ENCODE data around the gene SUPT6H.
A peak's percentile ranks its signal among the peaks of the same experiment; 100 is the strongest.

SUPT6H gene

GRCh38 chr17:28702026-28702751 lies 40.2 kb downstream of the SUPT6H start:
- no peak for TF ChIP-seq ZNF274 (IDR thresholded peaks at IDR 0.05; ENCODE audit: low read depth, low read length)
- H3K4me3 ChIP-seq (ENCODE audit: low read length), result no peak overlapping the region

GRCh38 chr17:28702752-28703150 lies 40.7 kb downstream of the SUPT6H start:
- no peak overlapping the region for H3K4me3 ChIP-seq (ENCODE audit: low read length)
- no peak for TF ChIP-seq ZNF274 (IDR thresholded peaks at IDR 0.05; ENCODE audit: low read depth, low read length)

DNA sequence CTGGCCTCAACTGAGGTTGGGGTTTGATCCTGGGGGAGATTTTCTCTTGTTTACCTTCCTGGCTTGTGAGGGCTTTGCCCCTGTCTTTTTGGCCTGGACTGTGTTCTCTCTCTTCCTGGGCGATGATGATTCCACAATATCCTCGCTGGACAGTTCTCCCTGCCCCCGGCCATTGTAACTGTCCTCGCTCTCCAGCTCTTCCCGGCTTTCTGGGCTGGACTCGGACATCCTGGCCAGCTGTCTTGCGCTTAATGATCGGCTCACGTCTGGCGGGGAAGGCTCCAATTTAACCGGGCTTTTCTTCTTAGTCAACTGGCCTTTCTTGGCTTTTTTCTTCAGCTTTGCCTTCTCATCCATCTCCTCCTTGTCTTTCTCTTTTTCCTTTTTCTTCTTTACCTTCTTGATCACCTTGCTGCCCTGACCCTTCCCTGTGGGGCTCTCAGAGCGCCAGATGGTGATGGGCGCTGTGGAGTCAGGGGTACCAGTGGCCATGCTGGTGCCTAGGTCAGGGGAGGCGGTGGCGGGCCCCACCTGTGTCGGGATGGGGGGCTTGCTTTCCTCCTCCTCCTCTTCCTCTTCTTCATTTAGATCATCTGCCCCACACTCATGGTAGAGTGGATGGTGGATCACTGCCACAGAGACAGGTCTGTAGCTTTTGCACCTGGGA lies 41.7 kb downstream of the SUPT6H start:
- H3K4me3 ChIP-seq (ENCODE audit: low read length), result no peak overlapping the region

DNA sequence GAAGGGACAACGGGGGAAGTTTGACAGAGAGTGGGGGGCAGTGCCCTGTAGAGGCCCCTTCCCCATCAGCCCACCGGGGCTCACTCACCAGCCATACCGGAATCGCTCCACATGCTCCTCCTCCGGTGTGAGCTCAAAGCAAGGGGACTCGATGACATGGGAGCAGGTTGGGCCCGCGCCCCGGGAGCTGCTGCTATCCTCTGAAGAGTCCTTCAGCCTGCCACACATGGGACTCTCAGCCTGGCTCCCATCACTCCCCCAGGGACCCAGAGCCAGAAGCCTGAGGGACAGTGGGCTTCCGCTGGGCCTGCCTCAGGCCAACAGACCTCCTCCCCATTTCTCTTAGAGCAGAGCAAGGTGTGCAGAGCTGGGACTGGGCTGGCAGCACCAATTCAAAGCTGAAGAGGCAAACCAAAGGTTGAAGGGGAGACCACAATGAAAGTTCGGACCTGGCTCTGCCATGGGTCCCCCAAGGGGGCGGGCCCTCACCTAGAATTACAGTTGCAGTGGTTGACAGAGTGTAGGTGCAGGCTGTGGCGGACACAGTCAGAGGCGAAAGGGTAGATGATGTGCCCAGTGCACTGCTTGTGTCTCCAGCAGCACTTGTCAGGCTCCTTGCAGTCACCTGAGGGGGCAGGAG lies 42.3 kb downstream of the SUPT6H start:
- no peak for TF ChIP-seq ZNF274 (IDR thresholded peaks at IDR 0.05; ENCODE audit: low read depth, low read length)

More for the DNA sequence above, 41.7 kb downstream of the SUPT6H start:
- TF ChIP-seq ZNF274 (IDR thresholded peaks at IDR 0.05; ENCODE audit: low read depth, low read length), result no peak

DNA sequence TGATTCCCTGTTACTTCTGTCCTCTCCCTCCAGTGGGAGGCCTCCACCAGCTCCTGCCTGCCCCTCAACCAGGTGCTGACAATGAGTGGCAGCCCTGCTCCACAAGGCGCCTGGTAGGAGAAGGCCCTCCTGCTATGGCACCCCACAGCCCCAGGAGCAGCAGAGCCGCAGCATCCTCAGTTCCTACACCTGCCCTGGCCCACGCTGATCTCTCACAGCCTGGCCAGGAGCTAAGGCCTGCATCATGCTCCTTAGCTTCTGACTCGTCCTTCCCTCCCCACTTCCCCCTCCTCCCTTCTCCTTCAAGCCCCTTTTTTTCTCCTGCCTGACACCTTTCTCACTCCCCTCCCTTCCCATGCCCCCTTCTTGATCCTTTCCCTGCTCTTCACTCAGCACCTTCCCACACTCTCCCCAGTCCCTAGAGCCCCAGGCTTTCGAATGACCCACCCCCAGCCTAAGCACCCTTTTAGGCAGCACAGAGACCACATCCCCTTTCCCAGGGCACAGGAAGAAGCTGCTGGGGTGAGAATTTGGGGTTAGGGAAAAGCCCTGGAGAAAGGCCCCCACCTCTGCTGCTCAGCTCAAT lies 43.2 kb downstream of the SUPT6H start:
- no peak overlapping the region for H3K4me3 ChIP-seq (ENCODE audit: low read length)
- TF ChIP-seq ZNF274 (IDR thresholded peaks at IDR 0.05; ENCODE audit: low read depth, low read length), result no peak

More for the DNA sequence above, 42.3 kb downstream of the SUPT6H start:
- H3K4me3 ChIP-seq (ENCODE audit: low read length), result no peak overlapping the region

DNA sequence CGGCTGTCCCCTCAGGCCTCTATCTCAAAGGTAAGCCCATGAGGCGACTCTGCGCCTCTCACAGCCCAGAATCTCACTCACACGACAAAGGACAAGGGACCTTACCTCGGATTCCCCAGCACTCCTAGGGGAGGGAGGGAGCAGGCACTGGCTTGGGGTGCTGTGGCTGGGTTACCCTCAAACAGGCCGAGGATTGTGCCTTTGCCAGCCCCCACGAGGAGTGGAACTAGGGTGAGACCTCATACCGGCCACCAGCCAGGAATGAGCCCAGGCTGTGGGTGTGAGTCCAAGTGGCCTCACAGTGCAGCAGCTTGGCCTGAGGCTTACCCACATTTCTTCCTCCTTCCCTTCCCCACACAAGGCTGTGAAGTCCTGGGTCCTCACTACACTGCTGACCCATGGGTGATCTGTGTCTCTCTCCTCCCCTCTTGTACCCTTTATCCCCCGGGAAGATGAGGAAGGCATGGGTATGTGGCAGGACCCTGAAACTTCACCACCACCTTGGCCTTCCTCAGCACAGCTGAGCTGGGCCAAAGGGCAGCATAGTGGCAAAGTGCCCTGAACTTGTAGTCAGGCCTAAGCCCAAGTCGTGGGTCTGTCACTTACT lies 43.8 kb downstream of the SUPT6H start:
- H3K4me3 ChIP-seq (ENCODE audit: low read length), result no peak overlapping the region
- TF ChIP-seq ZNF274 (IDR thresholded peaks at IDR 0.05; ENCODE audit: low read depth, low read length), result no peak

DNA sequence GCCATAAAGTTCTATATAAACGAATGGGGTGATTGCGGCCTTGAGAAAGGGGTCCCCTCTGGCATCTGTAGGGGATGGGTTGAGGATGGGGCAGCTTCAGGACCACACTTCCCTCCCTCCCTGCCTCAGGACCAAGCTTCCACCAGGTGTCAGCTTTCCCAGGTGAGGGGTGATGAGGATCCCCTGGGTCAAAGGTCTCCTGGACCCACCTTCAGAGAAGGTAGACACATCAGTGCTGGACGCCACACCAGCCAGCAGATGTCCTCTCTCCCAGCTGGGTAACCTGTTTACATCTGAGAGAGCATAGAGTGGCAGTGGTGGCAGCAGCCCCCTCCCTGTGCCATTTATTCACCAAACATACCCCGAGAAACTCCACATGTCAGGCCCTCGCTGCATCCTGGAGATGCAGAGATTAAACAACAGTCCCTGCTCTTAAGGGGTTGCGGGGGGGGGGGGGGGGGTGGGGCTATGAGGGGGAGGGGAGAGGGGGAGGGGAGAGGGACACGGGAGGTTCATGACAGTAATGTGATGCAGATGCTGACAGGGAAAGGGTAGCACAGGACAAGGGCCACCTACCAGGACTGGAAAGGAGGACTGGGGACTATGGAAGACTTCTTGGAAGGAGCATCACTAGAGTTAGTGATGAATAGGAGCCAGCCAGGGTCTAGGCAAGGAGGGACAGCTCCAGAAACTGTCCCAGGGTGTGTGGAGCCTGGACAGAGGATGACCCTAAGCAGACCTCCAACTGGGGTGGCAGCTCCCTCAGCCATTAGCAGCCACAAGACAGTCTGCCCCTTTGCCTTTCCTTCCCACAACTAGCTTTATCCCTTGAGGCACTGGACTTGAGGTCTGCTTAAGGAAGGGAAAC lies 44.7 kb downstream of the SUPT6H start:
- no peak overlapping the region for H3K4me3 ChIP-seq (ENCODE audit: low read length)
- no peak for TF ChIP-seq ZNF274 (IDR thresholded peaks at IDR 0.05; ENCODE audit: low read depth, low read length)

DNA sequence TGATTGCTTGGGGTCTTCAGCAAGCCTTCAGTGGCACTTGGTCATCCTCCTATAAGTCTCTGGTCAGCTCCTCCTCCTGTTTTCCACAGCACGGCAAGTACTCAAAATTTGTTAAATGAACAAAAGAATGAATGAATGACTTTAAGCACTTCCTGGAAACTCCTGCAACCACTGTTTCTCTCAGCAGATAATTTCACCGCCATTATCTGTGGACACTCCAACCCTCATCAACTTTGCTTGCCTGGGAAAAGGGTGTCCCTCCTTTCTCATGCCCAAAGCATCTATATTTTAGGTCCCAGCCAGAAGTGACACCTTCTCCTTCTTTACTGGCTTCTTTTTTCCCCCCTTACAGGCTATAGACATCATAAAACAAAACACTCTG lies 45.3 kb downstream of the SUPT6H start:
- H3K4me3 ChIP-seq (ENCODE audit: low read length), result no peak overlapping the region

DNA sequence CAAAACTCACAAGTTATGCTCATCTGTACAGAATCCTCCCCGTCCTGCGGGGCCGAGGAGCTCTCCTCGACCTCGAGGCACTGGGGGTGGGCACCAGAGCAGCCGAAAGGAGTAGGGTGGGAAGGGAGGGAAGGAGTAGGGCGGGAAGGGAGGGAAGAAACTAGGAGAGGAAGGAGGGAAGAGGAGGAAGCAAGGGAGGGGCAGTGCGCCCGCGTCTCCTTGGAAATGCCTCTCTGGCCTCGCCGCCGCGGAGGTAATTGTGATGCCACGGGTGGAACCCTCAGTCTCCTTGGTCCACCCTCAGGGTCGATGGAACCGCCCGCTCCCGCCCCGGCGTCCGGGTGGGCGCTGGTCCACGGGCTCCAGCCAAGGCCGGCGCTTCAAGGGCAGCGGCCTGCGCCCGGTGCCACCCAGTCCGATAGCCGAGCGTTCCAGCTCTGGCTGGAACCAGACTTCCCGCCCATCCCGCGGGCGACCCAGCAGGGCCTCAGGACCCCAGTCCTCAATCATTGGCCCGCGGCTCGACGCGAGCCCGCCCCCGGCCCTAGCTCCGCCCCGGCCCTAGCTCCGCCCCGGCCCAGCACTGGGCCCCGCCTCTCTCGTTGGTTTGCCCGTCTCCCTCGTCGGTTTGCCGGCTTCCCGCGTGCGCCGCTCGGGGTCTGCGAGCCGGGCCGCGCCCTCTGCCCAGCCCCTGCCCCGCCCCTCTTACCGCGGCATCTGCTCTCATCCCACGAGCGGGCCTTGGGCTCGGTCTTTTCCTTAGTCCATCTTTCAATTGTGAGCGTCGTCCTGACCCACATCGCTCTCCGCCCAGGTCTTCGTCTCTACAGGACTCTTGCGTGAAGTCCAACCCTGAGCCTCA lies 49.1 kb downstream of the SUPT6H start:
- TF ChIP-seq ZNF274 (IDR thresholded peaks at IDR 0.05; ENCODE audit: low read depth, low read length), result no peak

More for the DNA sequence above, 45.3 kb downstream of the SUPT6H start:
- no peak for TF ChIP-seq ZNF274 (IDR thresholded peaks at IDR 0.05; ENCODE audit: low read depth, low read length)

DNA sequence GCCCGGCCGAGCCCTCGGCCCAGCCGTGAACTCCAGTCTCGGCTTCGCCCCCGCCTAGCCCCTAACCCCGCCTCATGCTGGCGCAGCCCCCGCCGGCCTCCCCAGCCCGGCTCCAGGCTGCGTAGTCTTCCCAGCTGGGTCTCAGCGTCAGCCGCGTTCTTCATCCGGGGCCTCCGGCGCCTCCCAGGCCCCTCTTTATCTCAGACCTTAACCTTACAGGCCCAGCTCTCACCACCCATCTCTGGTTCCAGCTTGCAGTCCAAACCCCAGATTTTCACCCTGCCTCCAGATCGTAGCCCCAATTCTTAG lies 49.7 kb downstream of the SUPT6H start, which contains the start of gene PROCA1:
Gene PROCA1, minus strand, starts transcription at position 166 of the 309 bp plus-strand sequence. CDS start 228 bp downstream, outside the sequence.
- H3K4me3 ChIP-seq (ENCODE audit: low read length), result peak within 1 kb of the TSS; percentile 69
- no peak for TF ChIP-seq ZNF274 (IDR thresholded peaks at IDR 0.05; ENCODE audit: low read depth, low read length)

More for the DNA sequence above, 49.1 kb downstream of the SUPT6H start:
- peak overlapping the region; percentile 69 for H3K4me3 ChIP-seq (ENCODE audit: low read length)

GRCh38 chr17:28712032-28712704 lies 50.2 kb downstream of the SUPT6H start:
- peak overlapping the region; percentile 57; the same call in 1 of the 2 replicates for H3K4me3 ChIP-seq (ENCODE audit: low read length)
- TF ChIP-seq ZNF274 (IDR thresholded peaks at IDR 0.05; ENCODE audit: low read depth, low read length), result no peak

Data from GM08714 (cell line).